Gastrocnemius medialis (tissue), 4 donors: ENCODE measurements around the gene ASTN2. TPM values are rescaled to one million over a fixed set of nuclear protein-coding genes. Genes with fewer than 3 reads are reported as not detected.
A peak's percentile ranks its signal among the peaks of the same experiment; 100 is the strongest.

Experiments
- ATAC-seq, 2 donors: fragments of 150-250 bp; one replicate each; pipeline ENCODE4 v1.9.1; 2016
- DNase-seq, 2 donors: peaks; one replicate each; pipeline ENCODE4 v3.0.0-alpha.2; 2019
- H3K27ac ChIP-seq, 4 donors: fragments of 200-600 bp; sonication (generic); 1 replicate in 1 of 4; 2 replicates in 3 of 4; pipeline ENCODE4 v1.5.1; 2016 to 2018; ENCODE audit warnings: mild to moderate bottlenecking in 2 of 4, moderate library complexity in 1 of 4
- H3K27me3 ChIP-seq, 3 donors: fragments of 200-600 bp; sonication (generic) in 2 of 3; 1 replicate in 1 of 3; 2 replicates in 2 of 3; pipeline versions ENCODE4 v1.5.1 to v1.6.0; 2016 to 2019; ENCODE audit warnings: mild to moderate bottlenecking in 1 of 3, moderate library complexity in 1 of 3
- H3K36me3 ChIP-seq, 2 donors: fragments of 200-600 bp; sonication (generic) in 1 of 2; one replicate each; pipeline ENCODE4 v1.5.1; 2017 to 2018
- H3K4me1 ChIP-seq, 2 donors: fragments of 200-600 bp; sonication (generic) in 1 of 2; one replicate each; pipeline ENCODE4 v1.5.1; 2016 to 2017; ENCODE audit warnings: mild to moderate bottlenecking in 2 of 2
- H3K4me3 ChIP-seq, 4 donors: fragments of 200-600 bp; sonication (generic) in 3 of 4; 1 replicate in 1 of 4; 2 replicates in 3 of 4; pipeline ENCODE4 v1.5.1; 2016 to 2019; ENCODE audit warnings: mild to moderate bottlenecking in 2 of 4
- H3K9me3 ChIP-seq, 3 donors: fragments of 200-600 bp; sonication (generic) in 2 of 3; 1 replicate in 1 of 3; 2 replicates in 2 of 3; pipeline ENCODE4 v1.5.1; 2016 to 2019
- CTCF ChIP-seq, 5 experiments: fragments of 450-650 bp in 3 of 5; fragments of 200-600 bp in 2 of 5; sonication (generic) in 2 of 5; IDR thresholded peaks in 4 of 5; conservative IDR thresholded peaks in 1 of 5; 1 replicate in 4 of 5; 2 replicates in 1 of 5; pipeline ENCODE4 v1.5.1; 2016 to 2019; ENCODE audit warnings: antibody characterized with exemption in 5 of 5, mild to moderate bottlenecking in 3 of 5, moderate library complexity in 3 of 5
- POLR2A ChIP-seq, 2 donors: fragments of 450-650 bp; IDR thresholded peaks; one replicate each; pipeline ENCODE4 v1.6.1; 2017; ENCODE audit warnings: antibody characterized with exemption in 2 of 2, mild to moderate bottlenecking in 2 of 2, moderate library complexity in 2 of 2
- in situ Hi-C, 4 donors: fragments of 200-750 bp; cut with MboI; loops; one replicate each; pipeline versions ENCODE4 v1.15.0 to v1.8.0; 2017; ENCODE audit warnings: low sequenced_read_pairs in 4 of 4
- intact Hi-C: fragments of 100-400 bp; cut with DNase I; formaldehyde crosslinking; loops from one replicate; pipeline ENCODE4 v1.15.1; 2023; ENCODE audit warnings: low total_unique reads
- total RNA-seq, 4 donors: library from RNA; depleted of rRNA; stranded (reverse); fragments of >200 nt; gene quantifications; one replicate each; pipeline versions ENCODE4 v1.1.0 to v1.2.3, GENCODE V29; 2016

Gene ASTN2
- total RNA-seq, 4 donors from 2014 or later: 2.5 to 4.6 (median 3.7) TPM

DNA sequence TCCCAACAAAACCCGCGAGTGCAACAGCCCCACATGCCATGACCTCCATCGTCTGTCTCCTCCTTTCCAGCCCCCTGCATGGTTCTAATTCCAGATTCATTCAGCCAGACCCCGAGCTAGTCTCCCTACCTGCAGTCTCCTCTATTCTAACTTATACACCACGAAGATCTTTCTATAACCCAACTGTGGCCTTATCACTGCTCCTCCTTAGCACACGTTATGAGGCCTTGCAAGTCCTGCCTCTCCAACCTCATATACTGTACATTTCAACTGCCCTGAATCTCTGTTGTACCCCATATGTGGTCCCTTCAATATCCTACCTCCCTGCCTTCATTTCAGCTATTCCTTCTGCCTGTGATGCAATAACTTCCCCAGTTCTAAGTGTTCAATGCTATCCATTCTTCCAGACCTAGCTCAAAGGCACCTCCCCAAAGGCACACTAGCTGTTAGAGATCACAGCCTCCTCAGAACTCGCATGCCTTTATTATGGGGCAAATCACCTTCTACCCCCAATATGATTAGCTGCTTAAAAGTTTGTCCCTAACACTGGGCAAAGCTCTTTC lies 942.8 kb downstream of the ASTN2 start:
- Histone ChIP-seq H3K9me3 (no peaks in the 10 kb centered on the region), H3K4me1 (no peaks in the 10 kb centered on the region), H3K4me3 (no peak overlapping the region), H3K36me3 (no peaks in the 10 kb centered on the region), H3K27ac (no peak overlapping the region), H3K27me3 (no peaks in the 10 kb centered on the region)
- in situ Hi-C loops (loop anchor here in 1 of 4 donors (25.0 kb wide), 1 partner anchor 90 kb away; no protein-coding TSS in a partner anchor), intact Hi-C loops (no loop called here)
- ATAC-seq (no peak), DNase-seq (no peak)
- TF ChIP-seq CTCF (IDR thresholded peaks at IDR 0.05 in 4 of 5, conservative IDR thresholded peaks at IDR 0.05 in 1 of 5) (no peak), POLR2A (IDR thresholded peaks at IDR 0.05) (no peak)

GRCh38 chr9:116471093-116471906 lies 943.6 kb downstream of the ASTN2 start:
- no peaks in the 10 kb centered on the region for H3K4me1 ChIP-seq
- no peak overlapping the region for H3K4me3 ChIP-seq
- no peaks in the 10 kb centered on the region for H3K36me3 ChIP-seq
- TF ChIP-seq CTCF (IDR thresholded peaks at IDR 0.05 in 4 of 5, conservative IDR thresholded peaks at IDR 0.05 in 1 of 5) (no peak), POLR2A (IDR thresholded peaks at IDR 0.05) (no peak)
- in situ Hi-C loops: loop anchor here in 1 of 4 donors (25.0 kb wide), 1 partner anchor 91 kb away; no protein-coding TSS in a partner anchor
- intact Hi-C loops: no loop called here
- H3K9me3 ChIP-seq: no peaks in the 10 kb centered on the region
- ATAC-seq (no peak), DNase-seq (no peak)
- no peaks in the 10 kb centered on the region for H3K27me3 ChIP-seq
- H3K27ac ChIP-seq: peak overlapping the region in 1 of 4 donors; percentile 22

DNA sequence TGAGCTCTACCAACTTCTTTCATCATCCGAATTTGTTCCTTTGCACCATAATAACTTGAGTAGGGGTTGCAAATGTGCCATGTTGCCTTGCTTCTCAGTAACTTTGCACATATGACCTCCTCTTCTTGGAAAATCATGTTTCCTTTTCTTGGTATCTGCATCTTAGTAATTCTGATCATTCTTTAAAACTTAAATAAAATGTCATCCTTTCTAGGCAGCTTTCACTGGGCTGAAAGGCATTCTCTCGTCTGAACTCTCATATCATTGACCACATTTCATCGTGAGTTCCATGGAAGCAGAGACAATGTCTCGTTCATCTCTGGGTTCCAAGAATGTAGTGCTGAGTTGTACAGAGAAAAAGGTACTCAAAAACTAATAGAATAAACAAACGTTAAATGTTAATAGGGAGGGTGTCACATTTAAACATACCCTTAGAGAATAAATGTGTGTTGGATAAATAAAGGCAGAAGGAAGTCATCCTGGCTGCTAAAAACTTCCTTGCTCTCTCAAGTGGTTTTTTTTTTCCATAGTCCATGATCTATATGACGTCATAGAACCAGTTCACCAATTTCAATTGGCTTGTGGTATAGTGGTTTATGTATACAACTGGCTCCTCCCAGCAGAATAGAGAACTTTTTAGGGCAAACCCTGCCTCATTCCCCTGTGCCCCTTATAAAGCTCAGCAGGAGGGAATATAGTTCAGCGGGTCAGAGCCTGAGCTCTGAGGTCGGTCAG lies 945.9 kb downstream of the ASTN2 start:
- TF ChIP-seq CTCF (IDR thresholded peaks at IDR 0.05 in 4 of 5, conservative IDR thresholded peaks at IDR 0.05 in 1 of 5) (no peak), POLR2A (IDR thresholded peaks at IDR 0.05) (no peak)
- intact Hi-C loops: no loop called here
- no peak for DNase-seq

GRCh38 chr9:116468369-116468768 lies 946.5 kb downstream of the ASTN2 start:
- intact Hi-C loops: no loop called here
- no peak for TF ChIP-seq POLR2A (IDR thresholded peaks at IDR 0.05)
- TF ChIP-seq CTCF (IDR thresholded peaks at IDR 0.05 in 4 of 5, conservative IDR thresholded peaks at IDR 0.05 in 1 of 5): no peak
- DNase-seq: no peak
- Histone ChIP-seq H3K9me3 (no peaks in the 10 kb centered on the region), H3K4me1 (no peaks in the 10 kb centered on the region), H3K4me3 (no peak overlapping the region), H3K27ac (no peak overlapping the region), H3K36me3 (no peaks in the 10 kb centered on the region), H3K27me3 (no peaks in the 10 kb centered on the region)
- no peak for ATAC-seq
- in situ Hi-C loops: loop anchor here in 1 of 4 donors (25.0 kb wide), 1 partner anchor 94 kb away; no protein-coding TSS in a partner anchor

More for the DNA sequence above, 945.9 kb downstream of the ASTN2 start:
- Histone ChIP-seq H3K4me3 (no peak overlapping the region), H3K27ac (no peak overlapping the region), H3K36me3 (no peaks in the 10 kb centered on the region), H3K9me3 (no peaks in the 10 kb centered on the region), H3K4me1 (no peaks in the 10 kb centered on the region), H3K27me3 (no peaks in the 10 kb centered on the region)
- in situ Hi-C loops: loop anchor here in 1 of 4 donors (25.0 kb wide), 1 partner anchor 93 kb away; no protein-coding TSS in a partner anchor
- ATAC-seq: no peak
